GM15510 (cell line): ENCODE results near the gene ARHGEF38.

ENCODE experiments used
- POLR2A ChIP-seq: IDR thresholded peaks from 3 replicates; pipeline ENCODE4 v1.6.1; 2011; ENCODE audit warnings: borderline replicate concordance; ENCODE audit not compliant: insufficient read length; ENCODE audit errors: extremely low read depth

Gene ARHGEF38

DNA sequence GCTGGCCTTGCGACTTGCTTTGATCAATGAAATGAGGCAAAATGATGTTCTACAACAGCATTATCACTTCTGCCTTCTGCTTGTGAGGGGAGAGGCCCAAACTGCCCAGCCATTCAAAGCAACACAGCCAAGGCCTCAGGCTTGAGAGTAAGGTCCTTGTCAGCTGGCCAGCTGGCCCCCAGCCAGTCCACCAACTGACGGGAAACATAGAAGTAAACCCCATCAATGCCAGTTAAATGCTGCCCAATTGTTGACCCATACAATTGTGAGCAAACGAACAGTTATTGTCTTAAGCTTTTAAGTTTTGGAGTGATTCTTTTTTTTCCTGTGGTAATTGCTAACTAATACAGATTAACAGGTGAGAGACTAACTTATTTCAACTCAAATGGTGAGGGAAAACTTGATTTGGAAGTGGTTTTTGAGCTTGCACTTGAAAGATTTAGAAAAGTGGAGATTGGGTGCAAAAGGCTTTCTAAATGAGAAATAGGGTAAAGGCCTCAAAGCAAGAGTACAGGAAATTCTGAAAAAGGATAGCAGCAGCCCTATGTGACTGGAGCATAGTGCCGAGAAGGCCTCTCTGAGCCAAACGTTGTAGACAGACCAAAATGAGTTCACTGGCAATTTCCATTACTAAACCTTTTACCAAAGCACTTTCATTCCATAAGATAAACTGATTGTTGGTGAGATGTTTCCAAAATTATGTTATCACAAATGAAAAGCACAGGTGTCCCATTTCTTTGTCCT is 66.9 kb downstream of the ARHGEF38 start:
- TF ChIP-seq POLR2A = no peak

DNA sequence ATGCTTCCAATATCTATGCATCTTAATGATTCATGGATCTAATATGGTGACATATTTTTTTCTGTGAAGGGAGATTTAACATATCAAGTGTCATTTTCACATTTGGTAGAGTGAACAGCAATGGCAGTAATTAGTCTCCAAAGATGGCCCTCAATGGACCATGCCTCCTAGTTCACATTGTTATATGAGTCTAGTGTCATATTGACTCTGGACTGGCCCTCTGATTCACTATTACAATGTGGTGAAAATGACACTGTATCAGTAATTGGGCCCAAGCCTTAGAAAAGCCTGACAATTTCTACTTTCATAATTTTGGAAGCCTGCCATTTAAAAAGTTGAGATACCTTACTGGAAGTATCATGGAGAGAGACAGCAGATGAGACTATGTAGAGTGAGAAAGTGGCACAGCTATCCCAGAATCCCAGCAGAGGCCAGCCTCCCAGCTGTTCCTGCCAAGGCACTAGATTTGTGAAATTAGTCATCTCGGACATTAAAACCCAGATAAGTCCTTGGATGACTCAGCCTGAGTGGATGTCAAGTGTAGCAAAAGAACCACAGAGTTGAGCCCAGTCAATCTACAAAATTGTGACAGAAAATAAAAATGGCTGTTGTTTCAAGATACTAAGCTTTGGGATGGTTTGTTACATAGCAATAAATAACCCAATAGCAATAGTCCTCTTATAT is 68.4 kb downstream of the ARHGEF38 start:
- no peak for TF ChIP-seq POLR2A

DNA sequence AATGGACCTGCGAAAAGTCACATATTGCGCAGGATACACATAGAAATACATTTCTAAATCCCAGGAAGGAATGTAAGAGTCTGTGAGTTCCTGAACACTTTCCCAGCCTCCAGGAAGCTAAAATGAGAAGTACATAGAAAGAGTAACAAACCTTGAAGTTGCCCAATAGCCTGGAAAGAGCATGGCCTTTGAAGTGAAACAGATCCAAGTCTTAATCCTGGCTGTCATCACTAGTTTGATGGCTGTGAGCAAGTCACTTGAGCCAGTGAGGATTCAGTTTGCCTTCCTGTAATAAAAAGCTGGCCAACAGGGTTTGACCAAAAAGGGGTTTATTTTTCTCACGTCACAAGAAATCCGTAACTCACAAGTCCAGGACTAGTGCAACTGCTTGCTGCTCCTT is 69.8 kb downstream of the ARHGEF38 start:
- TF ChIP-seq POLR2A = no peak

DNA sequence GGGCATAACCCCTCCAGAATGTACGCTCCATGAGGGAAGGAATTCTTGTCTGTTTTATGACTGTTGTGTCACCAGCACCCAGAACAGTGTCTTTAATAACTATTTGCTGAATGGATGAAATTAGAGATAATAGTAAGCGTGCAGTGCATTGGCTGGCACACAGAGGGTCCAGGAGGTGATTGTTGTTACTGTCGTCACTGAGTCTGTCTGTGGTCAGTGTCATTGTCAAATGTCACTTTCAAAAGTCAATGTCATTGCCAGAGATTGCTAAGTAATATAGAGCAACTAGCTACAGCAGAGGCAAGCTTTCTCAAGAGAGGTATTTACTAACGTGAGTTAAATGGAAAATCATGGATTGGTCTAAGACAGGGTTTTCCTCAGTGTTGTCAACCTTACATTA is 70.7 kb downstream of the ARHGEF38 start:
- no peak for TF ChIP-seq POLR2A

DNA sequence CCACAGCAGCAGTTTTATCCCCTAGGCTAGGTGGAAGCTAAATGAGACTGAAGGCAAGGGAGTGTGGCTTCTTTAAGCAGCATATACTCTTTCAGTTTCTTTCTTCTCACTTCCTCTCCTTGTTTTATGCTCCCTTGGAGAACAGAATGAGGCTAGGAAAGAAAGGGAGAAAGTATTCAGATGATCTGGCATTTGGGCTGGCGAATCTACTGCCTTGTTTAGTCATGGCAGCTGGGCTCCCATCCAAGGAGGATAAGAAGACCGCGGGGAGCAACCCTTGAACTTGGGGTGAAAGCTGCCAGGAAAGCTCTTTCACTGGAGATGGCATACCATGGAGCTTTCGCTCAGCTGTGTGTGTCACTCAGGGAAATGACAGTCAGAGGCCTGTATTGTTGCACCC is 72.1 kb downstream of the ARHGEF38 start:
- TF ChIP-seq POLR2A = no peak

DNA sequence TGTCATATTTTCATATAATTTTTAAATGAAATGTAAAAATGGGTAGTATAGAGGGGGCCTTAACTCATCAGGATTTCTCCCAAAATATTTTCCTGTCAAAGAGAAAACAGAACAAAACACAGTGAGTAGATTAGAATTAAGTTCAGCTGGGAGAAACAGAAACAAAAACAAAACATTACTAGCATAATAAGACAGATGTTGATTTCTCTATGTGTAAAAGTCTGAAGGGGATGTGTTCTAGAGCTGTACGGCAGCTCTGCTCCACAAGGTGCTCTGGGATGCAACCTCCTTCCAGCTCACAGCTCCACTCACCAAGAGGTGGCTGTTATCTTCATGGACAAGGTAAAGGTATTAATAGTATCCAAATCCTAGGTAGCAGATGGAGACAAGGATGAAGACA is 72.8 kb downstream of the ARHGEF38 start:
- no peak for TF ChIP-seq POLR2A

DNA sequence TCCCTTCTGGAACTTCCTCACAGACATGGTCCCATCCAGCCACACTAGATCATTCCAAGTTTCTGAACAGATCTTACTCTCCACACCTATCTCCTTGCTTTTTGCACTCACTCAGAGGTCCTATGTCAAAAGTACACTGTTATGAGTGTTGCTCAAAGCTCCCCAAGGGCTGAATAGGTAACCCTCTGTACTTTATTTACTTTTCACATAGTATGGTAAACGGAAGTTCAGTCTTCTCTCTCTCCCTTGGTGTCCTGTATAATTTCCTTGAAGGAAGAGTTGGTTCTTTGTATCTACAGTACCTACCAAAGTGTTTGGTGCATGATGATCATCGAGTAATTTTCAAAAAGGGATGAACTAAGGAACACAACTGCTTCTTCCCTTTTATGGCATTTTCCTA is 74.4 kb downstream of the ARHGEF38 start:
- TF ChIP-seq POLR2A = no peak

DNA sequence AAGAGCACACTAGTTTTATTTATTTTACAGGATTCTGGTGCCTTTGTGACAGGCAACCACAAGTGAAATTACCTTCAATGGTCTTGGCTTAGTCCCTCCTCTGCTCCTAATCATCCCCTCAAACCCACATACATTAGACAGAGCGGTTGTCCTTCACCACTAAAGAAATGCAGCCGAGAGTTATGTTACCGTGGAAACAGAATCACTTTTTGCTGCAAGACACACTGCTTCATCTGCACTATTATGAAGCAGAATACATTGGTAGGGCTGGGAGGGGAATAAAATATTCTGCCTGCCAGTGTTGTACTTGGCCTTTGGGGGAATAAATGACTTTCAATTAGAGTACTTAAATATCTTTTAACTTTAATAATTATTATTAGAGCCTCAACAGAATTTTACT is 75.2 kb downstream of the ARHGEF38 start:
- no peak for TF ChIP-seq POLR2A

DNA sequence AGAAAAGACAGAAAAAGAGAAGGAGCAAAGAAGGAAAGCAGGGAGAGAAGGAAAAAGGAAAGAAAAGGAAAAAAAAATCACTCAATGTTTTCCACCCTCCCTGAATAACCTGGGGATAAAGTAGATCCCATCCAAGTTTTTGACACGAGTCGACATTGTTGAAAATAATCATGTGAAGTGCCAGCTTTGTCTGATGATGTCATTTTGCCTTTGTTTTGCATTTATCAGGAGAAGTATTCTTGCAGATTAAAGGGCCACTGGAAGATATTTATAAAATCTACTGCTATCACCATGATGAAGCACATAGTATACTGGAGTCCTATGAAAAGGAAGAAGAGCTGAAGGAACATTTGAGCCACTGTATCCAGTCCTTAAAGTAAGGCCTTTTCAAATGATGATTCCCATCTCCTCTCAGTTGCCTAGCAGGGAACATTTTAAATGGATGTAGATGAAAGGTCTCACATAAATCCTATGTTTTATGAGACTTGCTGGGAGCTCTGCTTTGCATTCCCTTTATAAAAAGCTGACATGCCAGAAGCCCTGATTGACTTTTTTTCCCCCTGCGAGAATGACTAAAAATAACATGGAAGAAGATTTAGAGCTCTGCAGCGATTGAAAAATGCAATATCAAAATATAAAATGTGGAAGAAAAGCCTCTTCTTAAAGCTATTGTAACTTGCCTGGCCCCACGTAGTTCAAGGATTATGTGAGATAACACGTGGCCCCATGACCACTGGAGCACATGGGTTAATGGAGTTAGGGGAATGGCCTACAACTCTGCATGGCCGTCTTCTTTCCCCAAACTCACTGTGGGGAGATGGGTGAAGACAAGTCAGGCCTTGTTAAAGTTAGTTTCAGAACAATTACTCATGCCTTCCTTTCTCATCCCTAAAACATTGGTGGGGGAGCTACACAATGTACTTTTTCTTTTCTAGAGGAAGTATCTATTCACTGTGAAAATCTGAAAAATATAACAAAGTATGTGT is 78.5 kb downstream of the ARHGEF38 start:
- TF ChIP-seq POLR2A = no peak

DNA sequence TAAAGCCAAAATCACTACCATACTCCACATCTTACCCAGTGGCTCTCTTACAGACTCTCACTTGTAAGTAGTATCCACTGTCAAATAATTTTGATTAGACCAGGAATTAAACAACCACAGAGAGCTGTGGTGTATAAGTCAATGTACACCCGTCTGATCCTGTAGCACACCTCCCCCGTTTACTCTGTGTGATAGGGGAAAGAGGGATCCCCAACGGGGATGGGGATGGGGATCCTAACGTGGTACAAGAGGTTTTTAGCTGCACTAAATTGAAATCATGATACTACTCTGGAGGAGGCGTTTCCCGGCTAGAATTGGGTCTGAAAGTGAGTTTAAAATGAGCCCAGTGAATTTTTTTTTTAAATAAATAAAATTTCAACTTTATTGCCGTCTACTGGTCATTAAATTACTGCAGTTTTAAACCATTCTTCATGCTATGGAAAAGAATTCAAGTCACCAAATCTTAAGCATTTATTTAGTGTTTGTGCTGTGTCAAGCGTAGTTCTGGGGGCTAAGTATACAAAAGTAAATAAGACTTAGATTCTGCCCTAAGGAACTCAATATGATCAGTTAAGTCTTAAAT is 79.5 kb downstream of the ARHGEF38 start:
- TF ChIP-seq POLR2A = no peak

DNA sequence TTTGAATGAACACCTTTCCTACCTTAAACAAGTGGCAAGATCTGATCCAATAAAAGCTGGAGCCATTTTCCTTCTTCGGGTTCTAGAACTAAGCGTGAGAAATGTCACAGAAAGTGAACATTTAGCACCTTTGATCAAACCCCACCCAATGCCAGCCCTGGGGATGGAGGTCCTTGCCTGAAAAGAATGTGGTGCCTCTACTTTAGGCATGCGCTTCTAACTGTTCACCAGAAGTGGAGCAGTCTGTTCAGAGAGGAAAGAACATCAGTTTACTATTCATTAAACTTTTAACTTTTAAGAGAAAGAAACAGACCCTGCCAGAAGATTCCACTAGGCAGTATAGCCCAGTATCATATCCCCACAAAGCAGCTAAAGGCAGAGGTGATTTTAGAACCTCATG is 80.2 kb downstream of the ARHGEF38 start:
- TF ChIP-seq POLR2A = no peak

DNA sequence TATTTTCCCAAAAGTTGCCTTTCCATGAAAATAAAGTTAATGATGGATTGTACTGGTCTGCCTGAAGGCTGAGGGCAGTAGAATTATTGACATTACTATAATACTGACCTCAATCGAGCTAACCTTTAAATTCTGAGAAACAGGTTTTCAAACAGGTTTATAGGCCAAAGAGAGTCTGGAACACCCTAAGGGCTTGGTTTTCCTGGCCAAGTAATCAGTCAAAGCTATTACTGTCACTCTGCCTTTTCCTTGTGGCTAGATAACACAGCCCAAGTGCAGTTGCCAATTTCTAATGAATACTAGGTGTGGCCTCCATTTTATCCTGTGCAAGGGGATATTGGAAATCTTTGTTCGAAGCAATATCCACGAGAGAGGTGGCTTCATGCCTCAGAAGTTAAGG is 80.8 kb downstream of the ARHGEF38 start:
- no peak for TF ChIP-seq POLR2A

DNA sequence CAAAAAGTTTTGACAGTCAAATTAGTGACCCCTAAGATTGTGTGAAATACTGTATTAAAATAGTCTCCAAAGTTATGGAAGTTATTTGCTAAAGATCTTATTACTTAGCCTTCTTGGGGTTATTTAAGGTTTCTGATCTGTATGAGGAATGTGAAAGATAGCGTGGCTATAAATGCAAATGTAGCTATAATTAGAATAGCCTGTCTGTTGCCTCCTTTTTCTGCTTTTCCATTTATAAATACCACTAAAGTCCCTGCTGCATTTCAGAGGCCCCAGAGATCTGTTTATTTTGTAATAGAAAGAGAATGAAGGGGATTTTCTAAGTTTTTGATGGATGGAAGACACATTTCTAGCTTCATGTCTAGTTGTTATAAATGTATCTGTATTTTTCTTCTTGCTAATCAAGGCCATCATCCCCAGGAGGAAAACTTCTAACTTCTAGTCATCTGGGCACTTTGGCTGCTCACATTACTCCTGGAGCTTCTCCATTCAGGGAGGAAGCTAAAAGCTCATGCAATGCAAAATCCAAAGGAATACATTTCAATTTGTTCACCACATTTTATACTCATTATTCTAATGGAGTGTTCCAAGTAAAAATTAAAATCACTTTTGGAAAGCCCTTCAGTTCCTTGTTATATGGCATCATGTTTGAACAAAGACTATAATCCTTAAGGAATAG is 82.1 kb downstream of the ARHGEF38 start:
- TF ChIP-seq POLR2A = no peak

DNA sequence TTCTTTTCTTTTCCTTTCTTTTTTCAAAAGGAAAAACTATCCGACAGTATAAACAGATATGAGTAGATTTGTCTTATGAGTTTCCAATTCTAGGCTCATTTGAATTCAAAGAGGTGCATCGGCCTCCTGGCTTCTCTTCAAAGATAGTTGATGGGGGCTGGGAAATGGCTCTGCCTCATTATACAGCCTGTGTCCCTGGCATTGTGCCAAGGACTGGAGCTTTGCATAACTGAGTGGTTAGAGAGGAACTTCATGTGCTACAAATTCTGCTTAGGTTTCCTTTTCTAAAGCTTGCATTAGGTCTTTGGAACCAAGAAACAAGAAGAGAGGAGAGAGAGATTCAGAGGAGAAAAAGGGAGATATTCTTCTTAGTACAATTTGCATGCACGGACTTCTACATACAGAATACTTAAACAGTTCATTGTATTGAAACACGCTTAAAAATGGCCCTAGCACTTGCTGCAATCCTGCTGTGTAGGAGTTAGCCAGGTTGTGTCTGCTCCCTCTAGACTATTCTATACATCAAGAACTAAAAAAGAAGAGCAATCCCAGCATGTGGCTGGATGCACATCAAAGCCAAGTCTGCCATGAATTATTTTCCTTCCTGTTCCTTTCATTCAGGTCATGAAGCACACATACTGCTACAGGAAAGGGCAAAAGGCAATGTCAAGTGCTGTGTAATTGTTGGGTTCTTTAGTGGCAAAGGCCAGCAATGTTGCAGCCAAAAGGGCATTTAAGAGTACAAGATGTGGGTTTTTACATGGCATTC is 85.2 kb downstream of the ARHGEF38 start:
- TF ChIP-seq POLR2A = no peak

DNA sequence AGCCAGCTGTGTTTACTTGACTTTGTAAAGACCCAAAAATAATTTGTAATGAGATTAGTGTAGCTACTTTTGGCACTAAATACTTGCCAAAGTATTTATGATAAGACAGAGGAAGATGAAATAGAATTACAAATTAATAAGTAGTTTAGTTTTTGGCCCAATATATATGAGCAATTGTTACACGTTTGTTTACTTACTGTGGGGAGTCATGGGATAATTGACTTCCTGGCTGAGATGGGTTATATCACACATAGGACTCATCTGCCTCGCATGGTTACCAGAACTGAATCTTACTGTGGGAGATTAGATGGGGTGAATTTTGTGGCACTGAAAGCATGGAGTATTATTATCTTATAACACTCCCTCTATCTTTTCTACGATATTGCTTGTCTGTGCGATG is 89.4 kb downstream of the ARHGEF38 start:
- no peak for TF ChIP-seq POLR2A

DNA sequence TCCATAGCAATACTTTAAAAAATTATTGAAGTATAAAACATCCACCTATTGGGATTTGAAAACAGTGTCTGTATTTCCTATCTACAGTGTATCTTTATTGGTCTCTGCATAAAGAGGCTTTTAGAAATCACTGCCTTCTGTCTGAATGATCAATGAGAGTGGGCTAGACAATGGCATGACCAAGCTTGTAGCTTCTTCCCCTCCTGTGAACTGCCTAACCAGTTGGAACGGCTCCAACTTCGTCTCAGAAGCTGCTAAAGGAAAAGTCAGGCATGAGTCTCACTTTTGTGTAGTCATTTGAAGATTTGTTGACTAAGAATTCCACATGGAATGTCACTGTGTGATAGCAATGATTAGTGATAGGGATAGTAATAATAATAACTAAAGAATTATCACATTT is 91.8 kb downstream of the ARHGEF38 start:
- TF ChIP-seq POLR2A = no peak
